LNCaP clone FGC (cell line): ENCODE measurements around the gene SNRPD2.

ENCODE experiments used
- DNase-seq: peaks from one replicate; pipeline ENCODE4 v3.0.0-alpha.2; 2011; ENCODE audit warnings: low read depth
- H3K4me3 ChIP-seq: 2 replicates; pipeline ENCODE4 v1.5.1; 2011; ENCODE audit warnings: mild to moderate bottlenecking, low read depth, low read length, control low read depth
- CTCF ChIP-seq: IDR thresholded peaks from 2 replicates; pipeline ENCODE4 v1.5.1; 2012; ENCODE audit warnings: mild to moderate bottlenecking; ENCODE audit not compliant: control insufficient read depth, insufficient read depth; ENCODE audit errors: extremely low read depth

The SNRPD2 gene

GRCh38 chr19:45664575-45664974 lies 27.2 kb downstream of the SNRPD2 start:
- H3K4me3 ChIP-seq = no peak overlapping the region
- no peak for TF ChIP-seq CTCF
- no peak for DNase-seq

- DNase-seq = no peak
- no peak overlapping the region for H3K4me3 ChIP-seq
- no peak for TF ChIP-seq CTCF
These were observed 28.0 kb downstream of the SNRPD2 start for GRCh38 chr19:45663800-45664199.

GRCh38 chr19:45660636-45661035 lies 31.1 kb downstream of the SNRPD2 start:
- TF ChIP-seq CTCF = no peak
- no peak for DNase-seq
- no peak overlapping the region for H3K4me3 ChIP-seq

- DNase-seq = no peak
- no peak for TF ChIP-seq CTCF
- no peak overlapping the region for H3K4me3 ChIP-seq
These were observed 32.5 kb downstream of the SNRPD2 start for GRCh38 chr19:45659096-45659729.

- H3K4me3 ChIP-seq = no peak overlapping the region
- DNase-seq = no peak
- no peak for TF ChIP-seq CTCF
These were observed 34.1 kb downstream of the SNRPD2 start for GRCh38 chr19:45657520-45658167.

GRCh38 chr19:45655073-45655472 lies 36.7 kb downstream of the SNRPD2 start:
- no peak for TF ChIP-seq CTCF
- DNase-seq = no peak
- H3K4me3 ChIP-seq = no peak overlapping the region

GRCh38 chr19:45653634-45654033 lies 38.1 kb downstream of the SNRPD2 start:
- TF ChIP-seq CTCF = no peak
- DNase-seq = no peak
- no peak overlapping the region for H3K4me3 ChIP-seq
